Measurements from ENCODE around the gene MKX. TPM values are rescaled to one million over a fixed set of nuclear protein-coding genes. Genes with fewer than 3 reads are reported as not detected.

MKX gene
- total RNA-seq, 1 experiment from 2014 or later, result 27.5 TPM

GRCh38 chr10:27714349-27714748 is 31.3 kb downstream of the MKX start (continued):
- TF ChIP-seq EZH2 (IDR thresholded peaks at IDR 0.05), result no peak

GRCh38 chr10:27713941-27714340 is 31.7 kb downstream of the MKX start:
- Histone ChIP-seq H3K9me3 (ENCODE audit: control insufficient read depth in 1 of 2, insufficient read depth in 1 of 2, low read depth in 1 of 2, low read length in 2 of 2) (no peaks in the 10 kb centered on the region), H4K20me1 (ENCODE audit: insufficient read depth) (no peaks in the 10 kb centered on the region), H3K9ac (ENCODE audit: low read length) (no peak overlapping the region), H3K27ac (ENCODE audit: low read depth, low read length) (no peak overlapping the region), H3K9me2 (ENCODE audit: insufficient read depth) (no peaks in the 10 kb centered on the region), H3K4me3 (replicated peaks in 1 of 2; ENCODE audit: low read depth in 1 of 2, low read length in 2 of 2) (no peak overlapping the region), H3K36me3 (ENCODE audit: control insufficient read depth in 1 of 2, insufficient read depth in 2 of 2, low read length in 2 of 2) (no peaks in the 10 kb centered on the region), H3K4me1 (ENCODE audit: control insufficient read depth in 1 of 2, insufficient read depth in 2 of 2, low read length in 2 of 2) (no peaks in the 10 kb centered on the region; a peak in 1 of 4 replicates), H3K79me2 (ENCODE audit: insufficient read depth, low read length) (peaks cover 15% of the 10 kb centered on the region; the same call in 1 of the 2 replicates), H2AFZ (ENCODE audit: low read depth, low read length, poor library complexity, severe bottlenecking) (no peak overlapping the region), H3K27me3 (ENCODE audit: insufficient read depth, low read length) (no peaks in the 10 kb centered on the region), H3K4me2 (ENCODE audit: low read length) (no peak overlapping the region)
- DNase-seq (ENCODE audit: low read depth, low spot score) (no peak), ATAC-seq (no peak)
- intact Hi-C loops (cut with micrococcal nuclease), result no loop called here
- ChIA-PET POLR2A (no interaction called here), CTCF (no interaction called here), RAD21 (ENCODE audit: low non-redundant PET in 1 of 2, low total read pairs in 2 of 2, uncharacterized antibody in 2 of 2, unreplicated experiment in 2 of 2) (no interaction called here)
- BruUV-seq (replicated peaks), result no TSS peak
- TF ChIP-seq ZFX (IDR thresholded peaks at IDR 0.05), result no peak
- no peak for TF ChIP-seq FOSL1 (IDR thresholded peaks at IDR 0.05; ENCODE audit: low read depth)
- TF ChIP-seq EZH2phosphoT487 (IDR thresholded peaks at IDR 0.05; ENCODE audit: borderline replicate concordance), result no peak
- no peak for TF ChIP-seq POLR2AphosphoS5 (IDR thresholded peaks at IDR 0.05; ENCODE audit: low read depth, low read length)
- no peak for TF ChIP-seq EGR1 (IDR thresholded peaks at IDR 0.05; ENCODE audit: low read depth)

- ATAC-seq (no peak), DNase-seq (ENCODE audit: low read depth, low spot score) (no peak)
- Histone ChIP-seq H3K4me2 (ENCODE audit: low read length) (no peak overlapping the region), H3K4me1 (ENCODE audit: control insufficient read depth in 1 of 2, insufficient read depth in 2 of 2, low read length in 2 of 2) (no peaks in the 10 kb centered on the region; a peak in 1 of 4 replicates), H4K20me1 (ENCODE audit: insufficient read depth) (no peaks in the 10 kb centered on the region), H3K36me3 (ENCODE audit: control insufficient read depth in 1 of 2, insufficient read depth in 2 of 2, low read length in 2 of 2) (no peaks in the 10 kb centered on the region), H3K27me3 (ENCODE audit: insufficient read depth, low read length) (no peaks in the 10 kb centered on the region), H3K9me3 (ENCODE audit: control insufficient read depth in 1 of 2, insufficient read depth in 1 of 2, low read depth in 1 of 2, low read length in 2 of 2) (no peaks in the 10 kb centered on the region), H2AFZ (ENCODE audit: low read depth, low read length, poor library complexity, severe bottlenecking) (no peak overlapping the region), H3K9me2 (ENCODE audit: insufficient read depth) (no peaks in the 10 kb centered on the region), H3K79me2 (ENCODE audit: insufficient read depth, low read length) (peaks cover 20% of the 10 kb centered on the region), H3K9ac (ENCODE audit: low read length) (no peak overlapping the region), H3K27ac (ENCODE audit: low read depth, low read length) (no peak overlapping the region), H3K4me3 (replicated peaks in 1 of 2; ENCODE audit: low read depth in 1 of 2, low read length in 2 of 2) (no peak overlapping the region)
- ChIA-PET CTCF (no interaction called here), POLR2A (no interaction called here), RAD21 (ENCODE audit: low non-redundant PET in 1 of 2, low total read pairs in 2 of 2, uncharacterized antibody in 2 of 2, unreplicated experiment in 2 of 2) (no interaction called here)
- no TSS peak for BruUV-seq (replicated peaks)
- intact Hi-C loops (cut with micrococcal nuclease), result no loop called here
- TF ChIP-seq MAX (IDR thresholded peaks at IDR 0.05) (no peak), ZFX (IDR thresholded peaks at IDR 0.05) (no peak), ZNF274 (IDR thresholded peaks at IDR 0.05; ENCODE audit: low read depth, low read length) (no peak), REST (IDR thresholded peaks at IDR 0.05; ENCODE audit: low read depth) (no peak), POLR2AphosphoS5 (IDR thresholded peaks at IDR 0.05; ENCODE audit: low read depth, low read length) (no peak), SP1 (IDR thresholded peaks at IDR 0.05; ENCODE audit: low read depth) (no peak), ELF1 (IDR thresholded peaks at IDR 0.05; ENCODE audit: borderline replicate concordance, low read depth) (no peak), EGR1 (IDR thresholded peaks at IDR 0.05; ENCODE audit: low read depth) (no peak), POLR2A (IDR thresholded peaks at IDR 0.05; ENCODE audit: borderline replicate concordance, extremely low read depth, insufficient read depth, insufficient read length) (no peak), FOSL1 (IDR thresholded peaks at IDR 0.05; ENCODE audit: low read depth) (no peak), RAD21 (IDR thresholded peaks at IDR 0.05; ENCODE audit: low read depth) (no peak), JUND (IDR thresholded peaks at IDR 0.05) (no peak), YY1 (IDR thresholded peaks at IDR 0.05; ENCODE audit: extremely low read depth, insufficient replicate concordance, low read depth, low read length) (no peak), CBX3 (IDR thresholded peaks at IDR 0.05; ENCODE audit: low read depth) (no peak)
Measured at GRCh38 chr10:27710014-27710413, 35.6 kb downstream of the MKX start.
